HG03442 (cell line): ENCODE results near the gene ANXA1.
"Not testable (repeated sequence)": the region's sequence is repeated elsewhere in the genome, so short reads cannot be mapped to it uniquely, and the experiment has no call there.

Experiments used
- ATAC-seq: cut with Tn5 transposase; IDR thresholded peaks from one replicate; pipeline ENCODE4 v1.9.1; 2021; ENCODE audit warnings: mild to moderate bottlenecking, moderate library complexity; ENCODE audit not compliant: unreplicated experiment

The ANXA1 gene

DNA sequence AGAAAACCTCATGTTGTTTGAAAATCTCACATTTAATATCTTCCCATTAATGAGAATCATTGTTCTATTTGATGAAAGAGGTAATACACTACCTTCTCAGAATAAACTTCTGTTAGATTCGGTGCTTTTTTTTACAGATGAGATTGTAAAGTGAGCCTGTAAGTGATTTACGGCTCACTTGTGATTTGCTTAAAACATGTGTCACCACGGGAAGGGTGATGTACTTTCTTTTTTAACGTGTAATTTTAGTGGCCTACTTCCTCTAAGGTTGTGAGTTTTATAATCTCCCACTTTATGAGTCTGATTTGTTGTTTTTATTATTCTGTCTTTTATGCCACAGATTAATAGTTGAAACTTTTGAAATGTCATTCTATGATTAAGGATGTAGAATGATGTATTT lies 15.9 kb downstream of the ANXA1 start:
- no peak for ATAC-seq

DNA sequence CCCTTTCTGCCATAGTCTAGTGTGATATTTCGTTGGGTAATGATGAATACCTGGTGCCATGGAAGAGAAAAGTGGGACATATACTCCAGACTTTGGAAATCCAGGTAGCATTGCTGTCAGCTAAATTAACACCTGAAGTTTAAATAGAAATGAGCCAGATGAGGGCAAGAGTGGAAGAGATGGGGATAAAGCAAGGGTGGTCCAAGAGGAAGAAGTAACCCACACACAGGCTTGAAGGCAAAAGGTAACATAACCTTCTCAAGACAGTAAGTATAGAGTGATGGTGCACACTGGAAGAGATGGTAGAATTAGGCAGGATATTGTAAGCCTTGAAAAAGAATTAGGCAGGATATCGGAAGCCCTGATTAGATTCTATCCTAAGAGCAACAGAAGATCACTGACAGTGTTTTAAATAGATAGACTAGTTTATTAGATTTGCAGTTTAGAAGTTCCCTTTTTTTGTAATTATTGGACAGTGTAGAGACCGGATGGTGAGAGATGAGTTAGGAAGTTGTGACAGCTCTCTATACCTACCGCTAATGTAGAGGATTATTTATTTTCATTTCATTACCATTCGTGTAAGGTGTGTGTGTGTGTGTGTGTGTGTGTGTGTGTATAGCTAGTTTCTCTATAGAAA lies 16.8 kb downstream of the ANXA1 start:
- no peak for ATAC-seq

DNA sequence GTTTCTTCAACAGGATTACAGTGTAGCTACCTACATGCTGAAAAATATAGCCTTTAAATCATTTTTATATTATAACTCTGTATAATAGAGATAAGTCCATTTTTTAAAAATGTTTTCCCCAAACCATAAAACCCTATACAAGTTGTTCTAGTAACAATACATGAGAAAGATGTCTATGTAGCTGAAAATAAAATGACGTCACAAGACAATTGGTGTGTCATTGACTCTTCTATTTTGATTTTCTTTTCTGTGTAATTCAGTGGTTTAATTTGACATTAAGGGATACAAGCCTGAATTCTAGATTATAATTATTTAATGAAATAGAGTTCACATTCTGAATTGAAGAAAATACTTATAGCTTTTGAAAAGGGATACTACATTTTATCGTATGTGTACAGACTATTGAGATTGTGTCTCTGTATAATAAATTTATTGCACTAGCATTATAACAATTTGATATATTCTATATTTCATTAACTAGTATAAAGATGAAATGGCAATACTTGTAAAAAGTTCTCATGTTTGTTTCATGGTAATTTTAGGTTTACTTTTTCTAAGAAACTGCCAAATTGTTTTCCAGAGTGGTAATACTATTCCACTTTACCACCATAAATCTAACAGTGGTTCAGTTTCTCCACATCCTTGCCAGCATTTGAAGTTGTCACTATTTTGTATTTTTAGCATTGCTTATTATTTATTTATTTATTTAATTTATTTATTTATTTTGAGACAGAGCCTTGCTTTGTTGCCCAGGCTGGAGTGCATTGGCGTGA lies 18.7 kb downstream of the ANXA1 start:
- no peak for ATAC-seq

DNA sequence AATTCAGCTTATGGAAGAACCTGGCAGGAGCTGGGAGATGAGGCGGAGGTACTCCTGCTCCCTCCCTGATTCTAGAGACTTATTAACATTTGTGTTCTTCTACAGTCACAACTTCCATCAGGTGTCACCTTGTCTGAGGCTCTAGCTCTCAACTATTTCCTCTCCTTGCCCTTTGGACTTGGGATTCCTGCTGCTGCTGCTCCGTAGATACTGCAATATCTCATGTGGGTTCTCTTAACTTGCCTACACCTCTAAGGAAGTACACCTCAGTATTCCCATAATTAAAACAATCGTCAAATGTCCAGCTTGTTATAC lies 21.2 kb downstream of the ANXA1 start:
- ATAC-seq, result no peak

DNA sequence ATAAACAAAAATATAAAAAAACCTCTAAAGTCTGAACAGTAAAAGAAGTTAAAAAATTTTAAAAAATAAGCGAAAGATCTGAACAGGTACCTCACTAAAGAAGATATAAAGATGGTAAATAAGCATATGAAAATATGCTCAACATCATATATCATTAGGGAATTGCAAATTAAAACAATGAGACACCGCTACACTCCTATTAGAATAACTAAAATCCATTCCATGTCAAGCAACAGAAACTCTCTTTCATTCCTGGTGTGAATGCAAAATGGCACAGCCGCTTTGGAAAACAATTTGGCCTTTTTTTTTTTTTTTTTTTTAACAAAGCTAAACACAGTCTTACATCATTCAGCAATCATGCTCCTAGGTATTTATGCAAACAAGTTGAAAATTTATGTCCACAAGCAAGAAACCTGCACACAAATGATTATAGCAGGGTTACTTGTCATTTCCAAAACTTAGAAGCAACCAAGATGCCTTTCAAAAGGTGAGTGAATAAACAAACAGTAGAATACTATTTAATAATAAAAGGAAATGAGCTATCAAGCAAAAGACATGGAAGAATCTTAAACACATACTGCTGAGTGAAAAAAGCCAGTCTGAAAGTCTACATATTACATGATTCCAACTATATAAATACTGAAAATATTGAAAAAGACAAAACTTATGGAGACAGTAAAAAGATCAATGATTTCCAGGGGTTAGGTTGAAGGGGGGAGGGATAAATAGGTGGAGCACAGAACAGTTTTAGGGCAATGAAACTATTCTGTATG lies 22.1 kb downstream of the ANXA1 start:
- no peak for ATAC-seq

DNA sequence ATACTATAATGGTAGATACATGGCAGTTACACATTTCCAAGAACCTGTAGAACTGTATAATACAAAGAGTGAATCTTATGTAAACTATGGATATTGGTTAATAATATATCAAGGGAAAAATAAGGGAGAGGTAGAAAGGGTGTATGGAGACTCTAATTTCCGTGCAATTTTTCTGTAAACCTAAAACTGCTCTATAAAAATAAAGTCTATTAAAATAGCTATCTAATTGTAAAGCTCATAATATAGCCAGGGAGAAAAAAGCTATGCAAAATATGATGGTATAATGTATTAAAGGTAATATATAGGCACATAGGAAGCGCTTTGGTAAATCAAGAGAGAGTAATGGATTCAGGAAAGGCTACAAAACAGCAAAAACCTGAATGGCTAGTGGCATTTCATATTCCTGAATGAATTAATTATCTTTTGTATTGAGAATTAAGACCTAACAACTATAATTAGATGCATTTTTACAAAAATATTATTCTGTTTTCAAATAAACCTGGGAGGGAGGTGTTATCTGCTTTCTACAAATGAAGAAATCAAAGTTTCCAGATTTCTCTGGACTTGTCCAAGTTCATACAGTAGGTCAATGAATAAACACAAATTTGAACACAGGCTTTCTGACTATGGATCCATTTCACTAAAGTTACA lies 22.8 kb downstream of the ANXA1 start:
- no peak for ATAC-seq

DNA sequence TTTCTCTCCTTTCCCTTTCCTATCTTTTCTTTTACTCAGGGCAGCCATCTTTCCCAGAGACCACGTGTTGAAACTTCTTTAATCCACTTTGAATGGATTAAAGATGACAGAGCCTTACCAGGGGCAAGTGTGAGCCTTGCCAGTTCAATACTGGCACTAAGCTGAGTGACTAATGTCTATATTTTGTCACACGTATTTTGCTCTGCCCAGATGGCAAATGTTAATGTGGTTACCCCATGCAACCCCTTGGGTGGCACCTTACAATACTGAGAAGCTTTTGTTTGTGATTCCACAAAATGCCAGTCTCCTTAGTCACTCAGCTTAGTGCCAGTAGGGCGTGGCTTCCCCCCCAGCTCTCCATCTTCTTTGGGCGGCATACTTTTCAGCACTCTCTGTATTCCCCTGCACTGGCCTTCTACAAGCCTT lies 24.8 kb downstream of the ANXA1 start:
- no peak for ATAC-seq

DNA sequence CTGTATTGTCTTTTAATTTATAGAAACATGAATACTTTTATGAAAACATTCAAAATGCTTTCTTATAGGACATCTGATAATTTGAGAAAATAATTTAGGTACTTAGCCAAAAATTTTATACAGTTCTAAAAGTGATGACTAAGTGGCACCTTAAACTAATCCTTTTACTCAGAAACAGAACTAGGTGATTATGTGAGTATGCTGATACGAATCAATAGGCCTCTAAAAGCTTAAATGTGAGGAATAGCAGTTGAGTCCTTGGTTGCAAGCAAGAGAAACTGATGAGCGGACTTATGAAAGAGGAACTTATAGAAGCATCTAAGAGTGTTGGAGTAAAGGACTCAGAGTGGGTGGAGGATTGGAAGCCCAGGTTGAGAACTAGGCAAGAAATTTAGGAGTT lies 26.4 kb downstream of the ANXA1 start:
- no peak for ATAC-seq

DNA sequence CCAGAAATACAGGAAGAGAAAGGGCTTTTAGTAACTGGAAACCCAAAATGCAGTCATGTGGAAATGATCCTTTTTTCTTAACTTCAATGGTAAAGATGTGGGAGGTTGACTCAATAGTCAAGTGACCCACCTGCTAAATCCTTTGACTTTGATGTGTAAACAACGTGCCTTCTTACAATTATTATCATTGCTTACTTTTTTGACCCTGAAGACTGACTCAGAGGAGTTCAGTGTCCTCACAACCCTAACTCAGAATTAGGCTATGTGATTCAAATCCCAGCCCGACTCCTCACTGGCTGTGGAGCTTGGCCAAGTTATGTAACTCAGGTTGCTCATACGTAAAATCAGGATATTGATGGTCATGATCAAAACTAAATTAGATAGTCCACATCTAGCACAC lies 27.9 kb downstream of the ANXA1 start:
- peak; percentile 63 for ATAC-seq

DNA sequence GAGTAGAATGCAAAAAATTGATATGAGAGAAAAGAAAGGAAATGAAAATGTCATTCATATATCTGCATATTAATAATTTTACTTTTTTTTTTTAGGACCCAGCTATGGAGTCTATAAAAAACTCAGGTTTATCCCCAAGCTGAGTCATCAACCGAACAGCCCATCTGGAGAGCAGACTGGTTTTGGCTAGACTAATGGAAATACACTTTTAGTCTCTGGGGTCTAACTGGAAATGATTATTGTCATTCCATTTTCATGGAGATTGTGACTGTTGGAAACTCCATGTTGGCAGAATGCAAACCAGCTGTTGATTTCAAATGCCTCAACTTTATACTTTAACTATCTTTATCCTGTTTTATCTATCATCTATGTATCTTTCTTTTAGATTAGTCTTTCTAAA lies 28.7 kb downstream of the ANXA1 start:
- no peak for ATAC-seq

DNA sequence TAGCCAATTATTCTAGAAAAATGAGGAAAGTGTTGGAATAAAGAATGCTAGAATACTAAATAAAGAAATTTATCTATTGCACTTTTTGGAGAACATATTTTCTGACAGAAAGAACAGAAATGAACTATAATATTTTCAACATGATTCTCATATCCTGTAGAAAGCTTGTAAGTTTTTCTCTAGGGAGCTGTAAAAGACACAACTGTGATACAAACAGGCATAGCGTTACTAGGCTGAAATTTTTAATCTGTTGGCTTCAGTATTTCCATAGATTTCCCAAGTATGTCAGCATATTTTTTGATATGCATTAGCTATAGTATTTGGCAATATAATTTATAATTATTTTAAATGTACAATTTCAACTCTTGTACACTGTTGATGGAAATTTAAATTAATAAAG lies 31.3 kb downstream of the ANXA1 start:
- ATAC-seq, result no peak

DNA sequence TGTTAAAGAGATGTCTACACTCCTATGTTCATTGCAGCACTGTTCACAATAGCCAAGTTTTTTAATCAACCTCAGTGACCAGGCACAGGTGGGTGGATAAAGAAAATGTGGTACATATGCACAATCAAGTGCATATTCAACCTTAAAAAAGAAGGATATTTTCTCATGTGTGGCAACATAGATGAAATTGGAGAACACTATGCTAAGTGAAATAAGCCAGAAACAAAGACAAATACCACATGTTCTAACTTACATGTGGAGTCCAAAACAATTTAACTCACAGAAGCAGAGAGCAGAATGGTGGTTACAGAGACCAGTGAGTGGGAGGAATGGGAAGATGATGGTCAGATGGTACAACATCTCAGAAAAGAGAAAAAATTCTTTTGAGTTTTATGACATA lies 31.8 kb downstream of the ANXA1 start:
- ATAC-seq, result no peak

DNA sequence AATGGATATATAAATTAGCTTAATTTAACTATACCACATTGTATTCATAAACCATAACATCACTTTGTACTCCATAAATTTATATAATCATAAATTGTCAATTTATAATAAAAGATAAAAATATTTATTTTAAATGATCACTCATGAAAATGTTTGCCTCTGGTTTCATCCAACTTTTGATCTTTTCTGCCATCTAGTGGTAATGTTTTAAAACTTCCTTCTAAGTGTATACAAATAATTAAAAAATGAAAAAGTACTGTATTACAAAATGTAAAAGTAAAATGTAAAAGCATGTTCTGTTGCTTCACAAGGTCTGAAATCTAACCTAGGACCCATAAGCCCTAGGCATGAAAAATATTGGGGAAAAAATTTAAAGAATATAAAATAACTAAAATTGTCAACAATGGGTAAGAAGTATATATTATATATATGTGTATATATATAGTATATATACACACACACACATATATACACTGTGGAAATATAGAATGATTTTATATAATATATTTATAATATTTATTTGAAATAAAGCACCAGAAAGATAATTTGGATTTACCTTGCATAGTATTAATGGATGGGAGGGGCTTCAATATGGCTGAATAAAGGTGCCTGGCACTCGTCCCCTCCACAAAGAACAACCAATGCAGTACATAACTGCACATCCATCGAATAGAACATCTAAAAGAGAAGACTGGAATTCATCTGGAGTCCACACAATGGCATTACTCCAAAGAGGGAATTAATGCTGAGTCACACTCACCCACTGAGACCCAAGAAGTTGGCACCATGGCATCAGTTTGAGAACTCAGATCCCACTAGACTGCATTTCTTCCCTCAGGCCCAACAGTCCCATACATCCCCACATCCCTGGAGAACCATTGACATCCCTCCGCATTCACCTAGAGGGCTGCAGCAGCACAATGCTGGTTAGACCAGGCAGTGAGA lies 32.5 kb downstream of the ANXA1 start:
- no peak for ATAC-seq

DNA sequence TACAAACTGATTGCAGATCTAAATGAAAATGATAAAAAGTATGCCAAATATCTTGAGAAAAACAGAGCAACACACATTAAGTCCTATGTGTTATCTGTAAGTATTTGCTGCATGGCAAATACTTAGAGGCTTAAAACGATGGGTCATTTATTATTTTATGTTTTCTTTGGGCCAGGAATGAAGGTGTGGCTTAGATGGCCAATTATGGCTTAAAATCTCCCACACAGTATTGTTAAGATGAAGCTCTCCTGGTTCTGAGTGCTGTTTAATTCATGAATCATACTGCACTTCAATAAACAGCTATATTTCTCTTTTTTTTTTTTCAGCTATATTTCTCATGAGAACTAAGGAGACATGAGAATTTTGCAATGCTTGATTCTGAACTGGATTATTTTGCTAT lies 39.4 kb downstream of the ANXA1 start:
- not testable (repeated sequence) for ATAC-seq

DNA sequence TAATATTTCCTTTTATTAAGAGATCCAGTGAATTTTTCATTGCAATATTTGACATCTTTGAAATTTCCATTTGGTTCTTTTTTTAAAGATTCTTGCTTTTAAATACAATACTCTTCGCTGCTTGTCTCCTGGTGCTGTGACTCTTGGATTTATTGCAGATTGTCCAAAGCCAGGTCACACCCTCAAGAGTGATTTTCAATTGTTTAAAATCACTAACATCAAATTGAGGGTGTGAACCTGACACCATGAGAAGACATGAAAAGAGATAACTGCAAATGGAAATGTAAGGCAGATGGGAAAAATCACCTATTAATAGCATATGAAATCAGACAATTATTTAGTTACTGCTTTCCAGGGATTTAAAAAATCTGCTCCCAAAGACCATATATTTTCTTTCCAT lies 42.6 kb downstream of the ANXA1 start:
- ATAC-seq, result no peak

DNA sequence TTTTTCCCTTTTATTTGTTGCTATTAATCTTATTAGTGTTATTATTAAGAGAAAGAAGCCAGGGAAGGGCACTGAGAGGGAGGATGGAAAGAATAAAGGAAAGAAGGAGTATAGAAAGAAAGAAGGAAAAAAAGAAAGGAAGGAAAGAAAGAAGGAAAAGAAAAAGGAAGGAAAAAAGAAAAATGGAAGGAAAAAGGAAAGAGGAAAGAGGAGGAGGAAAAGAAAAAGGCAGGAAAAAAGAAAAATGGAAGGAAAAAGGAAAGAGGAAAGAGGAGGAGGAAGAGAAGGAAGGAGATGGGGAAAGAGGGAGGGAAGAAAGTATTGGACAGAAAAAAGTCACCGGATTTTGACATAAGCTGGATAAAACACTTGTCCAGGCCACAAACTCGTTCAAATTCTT lies 47.8 kb downstream of the ANXA1 start:
- no peak for ATAC-seq

DNA sequence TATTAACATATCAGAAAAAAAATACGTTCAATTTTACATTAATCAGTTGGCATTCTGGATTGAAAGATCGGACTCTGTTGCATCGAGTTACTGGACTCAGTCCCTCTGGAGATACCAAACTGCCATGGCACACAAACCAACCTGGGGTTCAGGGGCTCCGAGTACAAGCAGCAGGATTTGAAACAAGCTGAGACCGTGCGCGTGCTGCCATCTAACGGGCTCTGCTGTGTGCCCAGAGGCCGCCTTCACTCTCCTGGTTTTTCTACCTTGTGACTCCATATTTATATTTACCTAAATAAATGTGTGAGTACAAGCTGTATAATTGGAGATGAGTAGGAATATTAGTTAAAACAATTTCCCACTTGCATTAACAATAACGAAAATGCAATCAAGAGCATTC lies 48.2 kb downstream of the ANXA1 start:
- no peak for ATAC-seq

DNA sequence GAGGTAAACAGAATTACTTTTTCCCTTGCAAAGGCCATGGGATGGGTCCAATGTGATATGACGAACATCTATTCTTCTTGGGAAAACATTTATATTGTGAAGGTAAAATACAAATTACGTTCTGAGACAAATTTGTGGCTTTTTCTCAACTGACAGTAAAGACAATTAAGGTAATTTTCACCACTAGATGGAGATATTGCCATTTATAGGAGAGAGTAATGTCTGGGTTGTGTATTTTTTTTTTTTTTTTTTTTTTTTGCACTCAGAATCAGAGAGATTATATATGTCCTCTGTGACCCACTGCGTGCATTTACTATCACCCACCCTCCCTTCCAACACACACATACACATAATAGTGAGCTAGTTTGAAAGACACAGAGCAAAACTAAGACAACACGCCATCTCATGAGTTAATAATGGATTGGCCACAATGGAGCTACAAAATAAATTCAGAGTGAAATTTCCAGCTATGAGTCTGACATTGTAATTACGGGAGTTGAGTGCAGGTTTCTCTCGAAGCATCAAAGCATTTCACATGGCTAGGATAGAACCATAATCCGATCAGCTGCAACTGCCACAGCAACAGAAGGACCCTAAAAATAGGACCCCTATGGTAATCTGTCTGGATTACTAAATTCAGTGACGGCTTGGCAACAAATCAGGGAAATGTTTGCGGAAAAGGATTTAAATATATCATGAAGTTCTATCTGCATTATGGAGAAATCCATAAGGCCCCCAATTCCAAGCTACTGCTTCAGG lies 49.2 kb downstream of the ANXA1 start:
- no peak for ATAC-seq

DNA sequence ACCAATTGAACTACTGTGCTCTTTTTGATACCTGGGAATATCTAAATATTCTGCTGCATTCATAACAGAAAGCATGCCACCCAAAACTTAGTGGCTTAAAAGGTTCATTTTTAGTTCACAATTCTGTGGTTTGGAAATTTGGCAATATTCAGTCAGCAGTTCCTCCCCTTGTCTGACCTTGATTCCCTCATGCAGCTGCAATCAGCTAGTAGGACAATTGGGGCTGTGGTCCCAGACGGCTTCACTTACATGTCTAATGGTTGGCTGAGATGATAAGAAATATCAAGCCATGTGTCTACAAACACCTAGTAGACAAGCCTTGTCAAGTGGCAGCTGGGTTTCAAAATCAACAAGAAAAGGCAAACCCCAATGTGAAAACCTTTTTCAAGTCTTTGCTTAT lies 51.3 kb downstream of the ANXA1 start:
- ATAC-seq, result no peak

DNA sequence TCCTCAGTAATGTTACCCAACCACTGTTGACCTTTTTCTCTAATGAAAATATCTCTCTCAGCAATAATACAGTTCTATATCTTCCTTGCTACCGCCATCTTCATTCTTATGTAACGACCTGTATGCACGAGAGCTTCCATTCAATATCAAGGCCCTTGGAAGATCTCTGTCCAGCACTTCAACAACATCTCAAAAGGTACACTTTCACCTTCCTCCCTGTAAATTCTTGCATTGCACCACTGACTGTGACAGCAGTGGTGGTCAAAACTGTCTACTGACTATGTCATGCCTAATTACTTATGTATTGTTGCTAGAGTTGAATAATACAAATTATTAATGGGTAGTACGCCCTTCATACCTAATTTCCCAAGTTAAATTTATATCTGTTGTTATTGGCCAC lies 53.3 kb downstream of the ANXA1 start:
- ATAC-seq, result no peak
